SH-SY5Y (cell line): ENCODE results near the gene NDEL1.

Experiments used
- GATA2 ChIP-seq: IDR thresholded peaks from 2 replicates; pipeline ENCODE4 v1.6.1; 2011; ENCODE audit warnings: mild to moderate bottlenecking, low read depth, low read length
- GATA3 ChIP-seq: IDR thresholded peaks from 2 replicates; pipeline ENCODE4 v1.6.1; 2011; ENCODE audit warnings: low read depth, mild to moderate bottlenecking, low read length, moderate library complexity

DNA sequence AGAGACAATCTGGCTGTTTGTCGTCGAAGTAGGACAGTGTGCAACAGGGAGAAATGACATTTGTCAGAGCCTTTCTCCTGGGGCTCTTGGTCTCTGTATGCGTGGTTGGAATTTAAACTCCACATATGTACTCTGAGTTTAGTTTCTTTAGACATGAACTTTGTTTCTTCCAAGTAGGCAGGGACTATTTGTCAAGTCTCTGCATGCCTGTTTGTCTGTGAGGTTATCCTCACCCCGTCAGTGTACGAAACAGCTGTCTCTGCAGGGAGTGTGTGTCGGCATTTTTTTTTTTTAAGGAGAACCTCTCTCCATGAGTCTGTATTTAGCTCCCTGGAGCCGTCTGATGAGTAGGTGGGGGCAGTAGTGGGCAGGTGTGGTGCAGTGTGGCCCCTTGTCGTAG, 29.7 kb downstream of the NDEL1 start:
- no peak for TF ChIP-seq GATA2
- no peak for TF ChIP-seq GATA3
